GM19324 (cell line): ENCODE data around the gene ATOH1.

ENCODE experiments used
- ATAC-seq: cut with Tn5 transposase; IDR thresholded peaks from one replicate; pipeline ENCODE4 v1.9.1; 2021; ENCODE audit warnings: mild to moderate bottlenecking, moderate library complexity; ENCODE audit not compliant: unreplicated experiment, low FRiP score

ATOH1 gene, protein sequence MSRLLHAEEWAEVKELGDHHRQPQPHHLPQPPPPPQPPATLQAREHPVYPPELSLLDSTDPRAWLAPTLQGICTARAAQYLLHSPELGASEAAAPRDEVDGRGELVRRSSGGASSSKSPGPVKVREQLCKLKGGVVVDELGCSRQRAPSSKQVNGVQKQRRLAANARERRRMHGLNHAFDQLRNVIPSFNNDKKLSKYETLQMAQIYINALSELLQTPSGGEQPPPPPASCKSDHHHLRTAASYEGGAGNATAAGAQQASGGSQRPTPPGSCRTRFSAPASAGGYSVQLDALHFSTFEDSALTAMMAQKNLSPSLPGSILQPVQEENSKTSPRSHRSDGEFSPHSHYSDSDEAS

DNA sequence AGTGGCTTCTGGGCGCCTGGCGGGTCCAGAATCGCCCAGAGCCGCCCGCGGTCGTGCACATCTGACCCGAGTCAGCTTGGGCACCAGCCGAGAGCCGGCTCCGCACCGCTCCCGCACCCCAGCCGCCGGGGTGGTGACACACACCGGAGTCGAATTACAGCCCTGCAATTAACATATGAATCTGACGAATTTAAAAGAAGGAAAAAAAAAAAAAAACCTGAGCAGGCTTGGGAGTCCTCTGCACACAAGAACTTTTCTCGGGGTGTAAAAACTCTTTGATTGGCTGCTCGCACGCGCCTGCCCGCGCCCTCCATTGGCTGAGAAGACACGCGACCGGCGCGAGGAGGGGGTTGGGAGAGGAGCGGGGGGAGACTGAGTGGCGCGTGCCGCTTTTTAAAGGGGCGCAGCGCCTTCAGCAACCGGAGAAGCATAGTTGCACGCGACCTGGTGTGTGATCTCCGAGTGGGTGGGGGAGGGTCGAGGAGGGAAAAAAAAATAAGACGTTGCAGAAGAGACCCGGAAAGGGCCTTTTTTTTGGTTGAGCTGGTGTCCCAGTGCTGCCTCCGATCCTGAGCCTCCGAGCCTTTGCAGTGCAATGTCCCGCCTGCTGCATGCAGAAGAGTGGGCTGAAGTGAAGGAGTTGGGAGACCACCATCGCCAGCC is at the start of gene ATOH1:
TSS of gene ATOH1 (plus strand) at position 422 of the 663 bp plus-strand sequence. CDS start at position 596, 174 bp downstream.
- ATAC-seq, result no peak

DNA sequence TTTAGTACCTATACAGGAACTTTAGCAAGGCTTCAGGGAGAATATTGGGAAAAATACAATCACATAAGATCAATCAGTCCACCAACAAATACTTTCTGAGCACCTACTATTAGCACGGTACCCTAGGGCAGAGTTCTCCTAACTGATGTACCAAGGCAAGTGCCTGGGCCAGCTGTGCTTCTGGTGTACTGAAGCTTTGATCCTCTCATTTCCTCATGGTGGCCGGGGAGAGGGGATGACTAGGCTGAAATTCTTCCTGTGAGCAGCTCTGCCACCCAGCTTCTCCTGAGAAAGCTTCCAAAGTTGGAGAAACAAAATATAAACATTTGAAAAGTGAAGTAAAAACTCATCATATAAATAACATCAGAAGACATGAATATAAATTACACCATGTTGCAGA is 49.3 kb upstream of the ATOH1 start:
- ATAC-seq, result no peak

DNA sequence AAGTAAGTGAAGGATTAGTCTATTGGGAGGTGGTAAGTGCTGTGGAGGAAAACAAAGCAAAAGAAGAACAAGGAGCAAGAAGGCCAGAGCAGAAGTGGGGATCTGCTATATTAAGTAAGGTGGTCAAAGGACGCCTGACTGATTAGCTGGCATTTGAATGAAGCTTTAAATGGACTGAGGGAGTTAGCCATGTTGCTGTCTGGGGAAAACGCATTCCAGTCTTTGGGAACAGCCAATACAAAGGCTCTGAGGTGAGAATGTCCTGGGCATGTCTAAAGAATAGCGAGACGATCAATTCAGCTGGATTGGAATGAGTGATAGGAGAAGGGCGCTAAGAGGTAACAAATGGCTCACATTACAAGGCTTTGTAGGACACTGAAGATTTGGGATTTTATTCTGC is 48.5 kb upstream of the ATOH1 start:
- ATAC-seq, result no peak

DNA sequence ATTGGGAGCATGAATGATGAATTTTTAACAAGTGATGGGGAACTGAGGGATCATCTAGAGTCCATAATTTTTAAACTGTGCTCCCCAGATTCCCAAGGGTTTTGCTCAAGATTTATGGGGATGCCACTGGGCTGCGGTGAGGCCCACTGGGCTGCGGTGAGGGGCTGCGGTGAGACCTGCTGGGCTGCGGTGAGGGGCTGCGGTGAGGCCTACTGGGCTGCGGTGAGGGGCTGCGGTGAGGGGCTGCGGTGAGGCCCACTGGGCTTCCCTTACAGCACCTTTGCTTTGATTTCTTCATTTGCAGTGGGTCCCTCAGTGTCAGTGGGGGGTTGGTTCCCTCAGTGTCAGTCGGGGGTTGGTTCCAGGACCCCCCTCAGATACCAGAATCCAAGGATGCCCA is 47.4 kb upstream of the ATOH1 start:
- no peak for ATAC-seq

DNA sequence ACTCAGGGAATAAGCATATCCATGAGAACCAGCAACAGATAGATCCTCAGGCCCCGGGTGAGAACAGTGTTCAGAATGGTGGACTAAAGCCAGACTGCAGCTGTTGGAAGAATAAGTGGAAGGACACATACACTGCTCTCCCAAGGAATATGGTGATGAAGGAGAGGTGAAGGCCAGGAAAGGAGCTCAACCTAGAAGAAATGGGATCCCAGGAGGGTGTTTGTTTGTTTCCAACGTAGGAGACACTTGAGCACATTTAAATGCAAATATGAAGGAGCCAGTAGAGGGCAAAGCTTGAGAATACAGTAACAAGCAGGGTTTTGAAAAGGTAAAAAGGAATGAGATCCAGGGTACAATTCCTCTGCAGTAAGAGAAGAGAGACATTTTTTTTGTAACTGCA is 42.4 kb upstream of the ATOH1 start:
- no peak for ATAC-seq

DNA sequence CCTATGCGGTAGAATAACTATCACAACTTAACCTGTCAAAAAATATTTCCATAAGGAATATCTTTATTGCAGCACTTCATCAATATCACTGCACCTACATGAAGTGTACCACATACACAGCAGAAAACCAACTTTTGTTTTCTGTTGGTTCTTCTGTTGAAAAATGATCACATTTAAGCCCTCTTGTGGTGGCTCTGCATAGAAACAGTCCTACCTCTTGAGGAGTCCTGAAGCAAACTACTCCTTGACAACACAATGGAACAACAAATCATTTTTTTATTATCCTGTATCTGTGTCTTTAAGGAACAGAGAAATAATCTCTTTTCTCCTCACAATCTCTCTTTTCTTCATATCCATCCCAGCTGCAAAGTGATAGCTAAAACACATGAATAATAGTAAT is 39.8 kb upstream of the ATOH1 start:
- no peak for ATAC-seq

DNA sequence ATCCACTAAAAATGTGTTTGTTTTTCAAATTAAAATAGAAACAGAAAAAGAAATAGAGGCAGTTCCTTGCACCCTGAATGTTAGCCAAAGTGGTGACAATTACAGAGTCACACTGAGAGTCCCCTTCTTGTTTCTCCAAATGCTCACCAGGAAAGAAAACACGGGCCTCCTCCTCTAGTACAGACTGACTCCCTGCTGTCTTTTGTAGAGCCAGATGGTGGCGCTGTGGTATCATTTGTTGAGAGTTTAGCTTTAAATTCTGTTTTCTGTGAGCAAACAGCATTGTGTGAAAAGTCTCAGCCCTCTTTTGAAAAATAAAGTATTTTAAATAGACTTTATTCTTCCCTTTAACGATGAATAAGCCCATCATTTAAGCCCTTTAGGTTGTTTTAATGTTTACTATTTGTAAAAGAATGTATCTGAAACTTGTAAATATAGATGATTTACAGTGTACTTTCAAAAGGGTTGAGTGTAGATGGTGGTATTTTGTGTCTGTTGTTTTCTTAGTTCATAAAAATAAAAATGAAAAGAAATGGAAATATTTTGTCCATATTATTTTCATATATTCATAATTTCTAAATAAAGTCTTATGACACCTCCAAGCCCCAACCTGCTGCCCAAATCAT is 36.9 kb upstream of the ATOH1 start:
- no peak for ATAC-seq

DNA sequence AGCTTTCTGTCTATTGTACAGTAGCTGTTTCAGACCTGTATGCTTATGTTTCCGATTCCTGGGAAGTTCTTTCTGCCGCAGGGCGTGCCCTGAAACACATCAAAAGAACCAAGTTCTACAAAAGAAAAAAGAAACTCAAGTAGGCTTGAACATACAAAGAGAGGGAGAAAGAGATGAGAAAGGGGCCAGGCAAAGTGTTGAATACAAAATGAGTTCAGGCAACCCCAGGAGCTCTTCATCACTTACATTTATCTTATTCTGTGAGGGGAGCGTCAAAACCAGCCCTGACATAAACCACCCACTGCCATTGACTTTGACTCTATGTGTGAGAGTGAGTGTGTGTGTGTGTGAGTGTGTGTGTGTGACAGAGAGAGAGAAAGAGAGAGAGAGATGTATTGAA is 26.5 kb upstream of the ATOH1 start:
- no peak for ATAC-seq

DNA sequence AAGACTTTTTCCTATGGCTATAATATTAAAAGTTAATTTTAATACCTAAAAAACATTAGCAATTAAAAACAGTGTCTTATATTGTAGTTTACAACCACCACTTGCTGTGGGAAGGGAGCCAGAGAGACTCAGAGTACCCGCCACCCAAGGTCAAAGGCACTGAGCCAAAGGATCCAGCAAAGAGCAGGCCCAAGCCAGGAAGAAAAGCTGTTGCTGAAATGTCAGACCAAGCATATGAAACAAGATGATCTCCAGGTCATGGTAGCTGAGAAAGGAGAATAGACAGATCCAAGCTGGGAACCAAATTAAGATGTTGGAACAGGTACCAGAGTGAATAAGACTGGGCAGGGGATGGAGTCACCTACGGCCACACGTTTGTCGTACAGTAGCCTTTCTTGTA is 18.8 kb upstream of the ATOH1 start:
- ATAC-seq, result no peak

DNA sequence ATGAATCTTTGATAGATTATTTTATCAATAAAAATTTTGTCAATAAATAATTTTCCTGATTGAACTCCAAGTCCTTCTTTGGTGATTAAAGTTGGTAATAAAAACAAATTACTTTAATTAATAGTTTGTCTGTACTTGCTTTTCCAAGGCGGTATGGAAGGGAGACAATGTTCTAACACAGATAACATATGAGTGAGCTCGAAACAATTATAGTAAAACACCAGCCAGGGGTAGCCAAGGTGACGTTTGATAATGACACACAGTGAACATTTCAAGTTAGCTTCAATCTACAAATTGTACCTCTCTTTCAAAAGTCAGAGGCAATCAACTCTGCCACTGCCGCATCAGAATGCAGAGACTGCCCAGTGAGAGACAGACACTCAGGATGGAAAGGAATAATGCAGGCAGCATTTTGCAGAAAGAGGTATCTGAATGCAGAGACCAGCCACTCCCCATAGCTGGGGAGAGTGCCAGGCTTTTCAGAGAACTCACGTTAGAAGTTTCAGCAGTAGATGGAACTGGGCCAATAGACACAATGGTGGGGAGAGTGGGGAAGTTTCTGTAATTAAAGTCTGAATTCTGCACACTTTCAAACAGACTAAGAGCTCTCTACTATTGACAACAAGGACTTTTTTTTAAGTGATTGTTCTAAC is 18.1 kb upstream of the ATOH1 start:
- no peak for ATAC-seq

DNA sequence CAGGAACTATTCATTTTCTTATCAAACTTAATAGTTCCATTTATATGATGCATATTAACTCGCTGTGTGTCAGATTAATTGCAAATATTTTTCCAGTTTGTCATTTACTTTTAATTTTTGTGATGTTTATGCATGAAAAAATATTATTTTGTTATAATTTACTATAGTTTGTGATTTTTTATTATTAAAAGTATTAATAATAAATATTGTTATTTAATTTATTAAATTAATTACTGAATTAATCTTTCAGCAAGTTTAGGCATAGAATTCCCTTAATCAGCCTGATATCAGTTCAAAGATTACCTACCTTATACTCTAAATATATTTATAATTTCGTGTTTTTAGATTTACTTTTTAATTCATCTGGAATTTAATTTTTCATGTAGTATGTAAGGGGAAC is 15.5 kb upstream of the ATOH1 start:
- no peak for ATAC-seq

DNA sequence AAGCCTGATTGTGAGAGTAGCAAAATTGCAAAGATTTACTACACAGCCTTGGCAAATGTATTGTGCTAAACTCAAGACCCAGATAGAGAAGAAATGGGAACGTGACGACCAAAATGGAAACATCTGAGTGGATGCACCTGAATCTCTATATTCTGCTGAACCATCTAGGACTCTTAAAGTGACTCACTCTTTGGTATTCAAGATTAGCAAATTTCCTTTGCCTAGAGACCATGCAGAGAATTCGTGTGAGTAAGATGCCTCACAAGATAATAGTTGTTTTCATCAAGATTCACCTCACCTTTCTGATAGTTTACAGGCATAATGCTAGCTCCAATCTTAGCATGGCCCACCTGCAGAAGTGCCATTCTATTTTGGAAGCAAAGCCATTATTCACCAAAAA is 14.4 kb upstream of the ATOH1 start:
- ATAC-seq, result no peak

DNA sequence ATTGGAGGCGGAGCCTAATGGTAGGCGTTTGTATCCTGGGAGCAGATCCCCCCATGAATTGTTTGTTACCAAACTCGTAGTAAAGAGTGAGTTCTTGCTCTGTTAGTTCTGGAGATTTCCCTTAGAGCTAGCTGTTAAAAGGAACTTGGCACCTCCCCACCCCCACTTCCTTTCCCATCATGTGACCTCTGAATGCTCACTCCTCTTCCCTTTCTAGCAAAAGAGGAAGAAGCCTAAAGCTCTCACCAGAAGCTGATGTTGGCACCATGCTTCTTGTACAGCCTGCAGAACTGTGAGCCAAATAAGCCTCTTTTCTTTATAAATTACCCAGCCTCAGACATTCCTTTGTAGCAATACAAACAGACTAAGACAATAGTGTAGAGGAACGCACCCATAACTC is 13.8 kb upstream of the ATOH1 start:
- ATAC-seq, result no peak

DNA sequence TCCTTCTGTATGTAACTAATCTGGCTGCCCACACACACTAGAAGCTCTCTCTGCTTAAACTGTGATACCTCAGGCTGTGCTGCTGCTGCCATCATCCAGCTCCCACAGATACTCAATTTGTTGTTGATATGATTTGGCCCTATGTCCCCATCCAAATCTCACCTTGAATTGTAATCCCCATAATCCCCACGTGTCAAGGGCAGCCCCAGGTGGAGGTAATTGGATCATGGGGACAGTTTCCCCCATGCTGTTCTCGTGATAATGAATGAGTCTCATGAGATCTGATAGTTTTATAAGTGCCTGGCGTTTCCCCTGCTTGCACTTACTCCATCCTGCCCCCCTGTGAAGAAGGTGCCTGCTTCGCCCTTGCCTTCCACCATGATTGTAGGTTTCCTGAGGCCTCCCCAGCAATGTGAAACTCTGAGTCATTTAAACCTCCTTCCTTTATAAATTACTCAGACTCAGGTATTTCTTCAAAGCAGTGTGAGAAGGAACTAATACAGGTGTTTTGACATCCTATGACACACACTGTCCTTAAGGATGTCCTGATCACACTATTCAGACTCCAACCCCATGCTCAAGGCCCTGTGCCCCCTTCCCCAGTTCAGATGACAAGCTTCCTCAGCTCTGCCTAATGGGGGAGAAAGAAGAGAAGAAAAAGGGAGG is 2.9 kb upstream of the ATOH1 start:
- no peak for ATAC-seq

DNA sequence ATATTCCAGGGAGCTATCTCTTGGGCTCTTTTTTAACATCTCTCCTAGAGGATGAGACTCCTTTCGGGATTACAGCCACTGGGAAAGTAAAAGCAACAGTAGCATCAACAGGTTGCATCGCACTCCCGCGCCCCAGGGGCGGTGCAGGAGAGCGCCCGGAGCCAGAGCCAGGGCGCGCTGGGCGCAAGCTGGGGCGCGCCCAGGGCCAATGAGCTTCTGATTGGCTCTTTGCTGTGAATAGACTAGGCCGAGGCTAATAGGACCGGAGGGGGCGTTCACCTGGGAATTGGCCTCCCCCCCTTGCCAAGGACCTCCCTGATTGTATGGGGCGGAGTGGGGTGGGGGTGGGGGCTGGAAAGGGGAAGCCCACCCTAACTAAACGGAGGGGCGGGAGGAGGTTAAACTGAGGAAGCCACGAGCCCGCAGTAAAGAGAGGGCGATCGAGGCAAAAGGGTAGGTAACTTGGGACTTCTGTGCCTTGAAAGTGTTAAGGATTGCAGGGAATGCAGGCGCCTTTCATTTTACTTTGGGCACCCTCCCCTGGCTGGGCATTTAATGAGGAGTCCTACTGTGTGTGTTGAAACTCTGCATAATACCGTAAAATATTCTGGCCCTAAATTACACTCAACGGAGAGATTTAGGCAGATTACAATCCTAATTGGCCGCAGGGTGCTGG is 1.1 kb upstream of the ATOH1 start:
- ATAC-seq, result no peak

DNA sequence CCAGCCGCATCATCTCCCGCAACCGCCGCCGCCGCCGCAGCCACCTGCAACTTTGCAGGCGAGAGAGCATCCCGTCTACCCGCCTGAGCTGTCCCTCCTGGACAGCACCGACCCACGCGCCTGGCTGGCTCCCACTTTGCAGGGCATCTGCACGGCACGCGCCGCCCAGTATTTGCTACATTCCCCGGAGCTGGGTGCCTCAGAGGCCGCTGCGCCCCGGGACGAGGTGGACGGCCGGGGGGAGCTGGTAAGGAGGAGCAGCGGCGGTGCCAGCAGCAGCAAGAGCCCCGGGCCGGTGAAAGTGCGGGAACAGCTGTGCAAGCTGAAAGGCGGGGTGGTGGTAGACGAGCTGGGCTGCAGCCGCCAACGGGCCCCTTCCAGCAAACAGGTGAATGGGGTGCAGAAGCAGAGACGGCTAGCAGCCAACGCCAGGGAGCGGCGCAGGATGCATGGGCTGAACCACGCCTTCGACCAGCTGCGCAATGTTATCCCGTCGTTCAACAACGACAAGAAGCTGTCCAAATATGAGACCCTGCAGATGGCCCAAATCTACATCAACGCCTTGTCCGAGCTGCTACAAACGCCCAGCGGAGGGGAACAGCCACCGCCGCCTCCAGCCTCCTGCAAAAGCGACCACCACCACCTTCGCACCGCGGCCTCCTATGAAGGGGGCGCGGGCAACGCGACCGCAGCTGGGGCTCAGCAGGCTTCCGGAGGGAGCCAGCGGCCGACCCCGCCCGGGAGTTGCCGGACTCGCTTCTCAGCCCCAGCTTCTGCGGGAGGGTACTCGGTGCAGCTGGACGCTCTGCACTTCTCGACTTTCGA is 654 bp downstream of the ATOH1 start:
- no peak for ATAC-seq

DNA sequence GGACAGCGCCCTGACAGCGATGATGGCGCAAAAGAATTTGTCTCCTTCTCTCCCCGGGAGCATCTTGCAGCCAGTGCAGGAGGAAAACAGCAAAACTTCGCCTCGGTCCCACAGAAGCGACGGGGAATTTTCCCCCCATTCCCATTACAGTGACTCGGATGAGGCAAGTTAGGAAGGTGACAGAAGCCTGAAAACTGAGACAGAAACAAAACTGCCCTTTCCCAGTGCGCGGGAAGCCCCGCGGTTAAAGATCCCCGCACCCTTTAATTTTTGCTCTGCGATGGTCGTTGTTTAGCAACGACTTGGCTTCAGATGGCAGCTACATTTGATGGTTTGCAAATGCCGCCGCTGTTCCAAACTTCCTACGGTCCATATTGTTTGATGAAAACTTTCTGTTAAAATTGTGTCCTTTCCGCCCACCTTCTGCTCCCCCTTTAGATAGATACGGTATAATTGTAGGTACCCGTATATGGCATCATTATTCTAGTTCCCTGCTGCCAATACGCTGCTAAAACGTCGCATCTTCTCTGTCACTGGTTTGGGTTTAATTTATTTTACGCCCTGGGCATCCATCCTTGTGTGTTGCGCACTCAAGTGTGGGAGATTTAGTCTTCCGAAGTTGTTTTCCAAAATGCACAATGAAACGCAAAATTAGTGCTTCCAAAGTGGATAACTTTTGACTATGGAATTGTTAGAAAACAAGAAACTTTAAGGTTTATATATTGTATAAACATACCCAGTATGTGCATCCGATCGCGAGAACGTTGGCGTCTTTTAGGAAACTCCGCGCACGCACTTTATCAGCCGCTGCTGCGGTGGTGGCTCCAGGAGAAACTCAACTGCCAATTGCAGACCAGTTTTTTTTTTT is 1.5 kb downstream of the ATOH1 start:
- ATAC-seq, result no peak

DNA sequence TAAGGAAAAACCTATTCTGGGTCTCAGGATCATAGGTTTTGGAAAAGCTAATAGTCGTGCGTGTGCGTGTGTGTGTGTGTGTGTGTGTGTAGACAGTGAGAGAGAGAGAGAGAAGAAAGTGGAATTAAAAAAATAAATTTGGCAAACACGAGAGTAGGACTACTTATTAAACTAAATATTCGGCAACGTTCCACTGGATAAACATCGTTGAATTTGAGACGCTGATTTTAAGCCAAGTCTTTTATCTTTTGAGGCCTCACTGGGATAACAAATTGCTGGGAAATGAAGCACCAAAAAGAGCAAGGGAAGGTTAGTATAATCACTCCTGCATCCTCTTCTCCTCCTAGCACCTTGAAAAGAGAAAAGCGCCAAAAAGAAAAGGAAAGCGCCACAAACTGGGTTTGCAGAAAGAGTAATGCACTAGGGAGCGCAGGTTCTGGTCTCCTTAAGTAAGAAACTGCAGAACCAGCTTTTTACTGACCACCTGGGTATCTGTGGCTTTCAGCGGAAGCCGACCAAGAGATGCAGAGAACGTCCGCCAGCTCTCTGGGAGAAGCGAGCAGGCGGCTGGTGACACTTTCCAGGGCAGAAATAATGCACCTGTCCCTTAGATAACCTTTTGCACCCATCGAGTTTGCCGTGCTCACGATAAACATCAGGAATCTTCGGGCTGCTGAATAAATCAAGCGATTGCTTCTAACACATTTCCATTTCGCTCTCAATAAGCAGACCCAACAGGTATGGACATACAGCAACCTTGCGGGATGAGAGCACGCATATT is 3.4 kb downstream of the ATOH1 start:
- no peak for ATAC-seq
